Right cardiac atrium (tissue), 5 donors: ENCODE measurements around the gene NIP7. TPM values are rescaled to one million over a fixed set of nuclear protein-coding genes. Genes with fewer than 3 reads are reported as not detected.

Experiments
- ATAC-seq, 2 donors: fragments of 200-7000 bp; cut with Tn5 transposase; one replicate each; pipeline versions ENCODE4 v1.8.0 to v1.9.1; 2020; ENCODE audit warnings: moderate library complexity in 2 of 2, mild to moderate bottlenecking in 1 of 2
- DNase-seq, 3 donors: peaks; one replicate each; pipeline ENCODE4 v3.0.0-alpha.2; 2020
- H3K27ac ChIP-seq: one replicate; pipeline ENCODE4 v1.5.1; 2013; ENCODE audit warnings: mild to moderate bottlenecking, low read length, control low read depth, moderate library complexity
- H3K27me3 ChIP-seq: one replicate; pipeline ENCODE4 v1.6.1; 2013; ENCODE audit not compliant: control insufficient read depth, insufficient read depth
- H3K4me1 ChIP-seq: one replicate; pipeline ENCODE4 v1.6.1; 2013; ENCODE audit warnings: low read length; ENCODE audit not compliant: control insufficient read depth, insufficient read depth
- H3K4me3 ChIP-seq: one replicate; pipeline ENCODE4 v1.5.1; 2013; ENCODE audit warnings: low read length, control low read depth
- H3K9me3 ChIP-seq: one replicate; pipeline ENCODE4 v1.6.1; 2013; ENCODE audit warnings: low read length; ENCODE audit not compliant: control insufficient read depth
- WGBS: extraction: QIAGEN DNeasy Blood & Tissue Kit; methylation state at CpG from one replicate; pipeline ENCODE4 v1.1.7; 2013; 5-methylcytosine and 5-hydroxymethylcytosine counted together
- intact Hi-C, 4 donors: fragments of 100-400 bp; cut with DNase I; formaldehyde crosslinking; loops; one replicate each; pipeline versions ENCODE4 v1.11.0 to v1.14.0; 2022 to 2023
- polyA plus RNA-seq: library from polyadenylated mRNA; stranded (reverse); fragments of 200-250 nt; gene quantifications from one replicate; pipeline ENCODE4 v1.2.3, GENCODE V29; 2013
- total RNA-seq, 4 donors: library from RNA; stranded (reverse); fragmentation: NEBNext Ultra II Directional; extraction: Animal tissue kit (Norgen Biotek cat#: 25700); gene quantifications; one replicate each; pipeline ENCODE4 v1.2.1, GENCODE V29; 2021
- donor health status: healthy with polysubstance abuse.
- donor health status: DM: no; HTN: yes; CAD: no.
- donor health status: DM: no; HTN: no; CAD: no.
- donor health status: DM: no; HTN: yes; CAD: no; lungs with severe emphysema.
- donor health status: DM: yes; HTN: yes; CAD: no.

NIP7 gene
- total and polyA plus RNA-seq, 5 donors, result 6.2 to 14.8 (median 8.6) TPM

DNA sequence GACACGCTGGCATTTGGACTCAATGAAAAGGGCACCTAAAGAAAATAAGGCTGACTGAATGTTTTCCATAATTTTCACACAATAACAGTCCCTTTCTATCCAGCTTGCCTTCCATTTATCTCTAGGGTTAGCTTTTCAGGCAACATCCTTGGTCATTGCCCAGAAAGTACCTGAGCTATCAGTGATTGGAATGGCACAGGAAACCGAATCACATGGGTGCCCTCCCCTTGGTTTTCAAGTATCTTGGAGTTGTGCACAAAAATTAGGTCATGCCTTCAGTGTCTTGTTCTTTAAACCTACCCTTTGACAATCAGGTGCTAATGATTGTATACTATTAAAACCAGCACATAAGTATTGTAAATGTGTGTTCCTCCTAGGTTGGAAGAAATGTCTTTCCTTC lies 31.7 kb upstream of the NIP7 start:
- no peaks in the 10 kb centered on the region for H3K27me3 ChIP-seq
- ATAC-seq, result no peak

GRCh38 chr16:69309316-69309715 lies 30.3 kb upstream of the NIP7 start:
- no peak overlapping the region for H3K27ac ChIP-seq
- no peaks in the 10 kb centered on the region for H3K4me1 ChIP-seq
- no peak for DNase-seq
- H3K4me3 ChIP-seq, result no peak overlapping the region
- 84% methylated on average over 12 of the region's 12 CpGs for WGBS
- no peaks in the 10 kb centered on the region for H3K27me3 ChIP-seq
- no peak for ATAC-seq
- no peaks in the 10 kb centered on the region for H3K9me3 ChIP-seq
- intact Hi-C loops, result no loop called here

More for the DNA sequence above, 31.7 kb upstream of the NIP7 start:
- 89% methylated on average over 2 of the region's 2 CpGs for WGBS
- Histone ChIP-seq H3K27ac (no peak overlapping the region), H3K4me1 (no peaks in the 10 kb centered on the region), H3K9me3 (no peaks in the 10 kb centered on the region), H3K4me3 (no peak overlapping the region)
- intact Hi-C loops, result no loop called here
- DNase-seq, result no peak

- 9% methylated on average over 70 of the region's 70 CpGs for WGBS
- peak within 1 kb of the TSS; percentile 80 for H3K27ac ChIP-seq
- peak; percentile 95 to 99 (median 98) for DNase-seq
- intact Hi-C loops, result no loop called here
- no peaks in the 10 kb centered on the region for H3K27me3 ChIP-seq
- H3K4me1 ChIP-seq, result no peaks in the 10 kb centered on the region
- peak within 1 kb of the TSS; percentile 70 for H3K4me3 ChIP-seq
- ATAC-seq, result peak; percentile 96 to 97
- no peaks in the 10 kb centered on the region for H3K9me3 ChIP-seq
Observed at GRCh38 chr16:69310653-69311532, 28.7 kb upstream of the NIP7 start, which contains the start of gene VPS4A. VPS4A (plus strand) TSS chr16:69311350; CDS start chr16:69311512, 162 bp downstream.

- intact Hi-C loops, result no loop called here
- peak overlapping the region; percentile 70 for H3K4me3 ChIP-seq
- H3K9me3 ChIP-seq, result no peaks in the 10 kb centered on the region
- 2% methylated on average over 59 of the region's 59 CpGs for WGBS
- H3K4me1 ChIP-seq, result no peaks in the 10 kb centered on the region
- H3K27me3 ChIP-seq, result no peaks in the 10 kb centered on the region
- peak overlapping the region; percentile 80 for H3K27ac ChIP-seq
- DNase-seq, result peak in 1 of 3 donors; percentile 46
- ATAC-seq, result peak; percentile 49 to 52
Observed at GRCh38 chr16:69311533-69312387, 27.8 kb upstream of the NIP7 start.

DNA sequence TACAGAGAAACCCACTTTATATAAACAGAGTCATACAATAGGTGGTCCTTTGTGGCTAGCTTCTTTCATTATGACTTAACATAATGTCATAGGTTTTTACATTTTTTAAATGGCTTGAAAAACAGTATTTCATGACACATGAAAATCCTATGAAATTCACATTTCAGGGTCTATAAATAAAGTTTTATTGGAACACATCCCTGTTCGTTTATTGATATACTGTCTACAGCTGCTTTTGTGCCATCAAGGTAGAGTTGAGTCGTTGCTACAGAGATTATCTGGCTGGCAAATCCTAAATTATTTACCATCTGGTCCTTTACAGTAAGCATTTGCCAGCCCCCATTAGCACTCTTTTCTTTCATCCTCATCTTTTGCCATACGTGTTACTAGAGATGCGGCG lies 26.1 kb upstream of the NIP7 start:
- Histone ChIP-seq H3K4me1 (no peaks in the 10 kb centered on the region), H3K27ac (no peak overlapping the region), H3K27me3 (no peaks in the 10 kb centered on the region), H3K9me3 (no peaks in the 10 kb centered on the region), H3K4me3 (no peak overlapping the region)
- ATAC-seq, result no peak
- DNase-seq, result no peak
- intact Hi-C loops, result no loop called here
- WGBS, result 94% methylated on average over 5 of the region's 5 CpGs

DNA sequence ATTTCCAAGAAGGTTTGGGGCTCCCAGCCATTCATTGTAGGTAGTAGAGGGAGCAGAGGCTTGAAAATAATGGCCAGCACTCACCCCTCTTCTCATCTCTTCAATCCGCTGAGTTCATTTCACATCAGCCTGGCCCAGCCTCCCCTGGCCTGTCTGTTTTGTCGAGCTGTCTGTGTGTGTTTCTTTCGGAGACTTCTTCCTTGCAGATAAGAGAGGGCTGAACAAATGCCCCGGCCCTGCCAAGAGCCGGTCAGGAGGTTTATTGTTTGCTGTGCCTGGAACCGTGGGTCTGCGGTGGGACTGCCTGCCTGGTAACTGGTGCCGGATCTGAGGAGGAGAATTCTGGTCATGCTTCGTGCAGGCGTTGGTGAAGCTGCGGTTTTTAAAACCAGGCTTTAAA lies 25.0 kb upstream of the NIP7 start:
- ATAC-seq (no peak), DNase-seq (peak in 2 of 3 donors; percentile 43 to 73)
- H3K9me3 ChIP-seq, result no peaks in the 10 kb centered on the region
- no peak overlapping the region for H3K27ac ChIP-seq
- H3K4me1 ChIP-seq, result no peaks in the 10 kb centered on the region
- intact Hi-C loops, result no loop called here
- WGBS, result 68% methylated on average over 11 of the region's 11 CpGs
- H3K4me3 ChIP-seq, result no peak overlapping the region
- no peaks in the 10 kb centered on the region for H3K27me3 ChIP-seq

- ATAC-seq (no peak), DNase-seq (peak in 1 of 3 donors; percentile 37)
- Histone ChIP-seq H3K27me3 (no peaks in the 10 kb centered on the region), H3K4me3 (no peak overlapping the region), H3K4me1 (no peaks in the 10 kb centered on the region), H3K27ac (no peak overlapping the region), H3K9me3 (no peaks in the 10 kb centered on the region)
- 84% methylated on average over 30 of the region's 30 CpGs for WGBS
- intact Hi-C loops, result no loop called here
Observed at GRCh38 chr16:69315486-69316311, 23.9 kb upstream of the NIP7 start.

DNA sequence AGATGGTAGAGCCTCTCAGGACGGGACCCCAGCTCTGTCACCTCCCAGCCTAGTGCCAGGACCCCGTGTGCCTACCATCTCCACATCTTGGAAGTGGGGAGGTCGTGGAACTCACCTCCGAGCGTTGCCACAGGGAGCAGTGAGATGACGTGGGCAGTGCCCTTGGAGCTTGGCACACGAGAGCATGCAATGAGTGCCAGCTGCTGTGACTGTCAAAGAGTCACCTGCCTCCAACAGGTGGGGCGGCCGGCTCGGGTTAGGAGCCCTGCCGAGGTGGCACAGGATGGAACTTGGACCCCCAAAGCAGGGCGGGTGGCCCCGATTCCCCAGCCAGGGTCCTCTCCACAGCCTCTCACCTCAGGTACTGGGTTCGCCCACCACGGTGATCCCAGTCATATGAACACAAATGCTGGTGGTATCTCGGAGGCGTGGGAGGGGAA lies 23.0 kb upstream of the NIP7 start:
- no peak for ATAC-seq
- DNase-seq, result peak in 1 of 3 donors; percentile 39
- no peak overlapping the region for H3K4me3 ChIP-seq
- intact Hi-C loops, result no loop called here
- WGBS, result 92% methylated on average over 17 of the region's 17 CpGs
- no peaks in the 10 kb centered on the region for H3K27me3 ChIP-seq
- no peak overlapping the region for H3K27ac ChIP-seq
- no peaks in the 10 kb centered on the region for H3K4me1 ChIP-seq
- H3K9me3 ChIP-seq, result no peaks in the 10 kb centered on the region

DNA sequence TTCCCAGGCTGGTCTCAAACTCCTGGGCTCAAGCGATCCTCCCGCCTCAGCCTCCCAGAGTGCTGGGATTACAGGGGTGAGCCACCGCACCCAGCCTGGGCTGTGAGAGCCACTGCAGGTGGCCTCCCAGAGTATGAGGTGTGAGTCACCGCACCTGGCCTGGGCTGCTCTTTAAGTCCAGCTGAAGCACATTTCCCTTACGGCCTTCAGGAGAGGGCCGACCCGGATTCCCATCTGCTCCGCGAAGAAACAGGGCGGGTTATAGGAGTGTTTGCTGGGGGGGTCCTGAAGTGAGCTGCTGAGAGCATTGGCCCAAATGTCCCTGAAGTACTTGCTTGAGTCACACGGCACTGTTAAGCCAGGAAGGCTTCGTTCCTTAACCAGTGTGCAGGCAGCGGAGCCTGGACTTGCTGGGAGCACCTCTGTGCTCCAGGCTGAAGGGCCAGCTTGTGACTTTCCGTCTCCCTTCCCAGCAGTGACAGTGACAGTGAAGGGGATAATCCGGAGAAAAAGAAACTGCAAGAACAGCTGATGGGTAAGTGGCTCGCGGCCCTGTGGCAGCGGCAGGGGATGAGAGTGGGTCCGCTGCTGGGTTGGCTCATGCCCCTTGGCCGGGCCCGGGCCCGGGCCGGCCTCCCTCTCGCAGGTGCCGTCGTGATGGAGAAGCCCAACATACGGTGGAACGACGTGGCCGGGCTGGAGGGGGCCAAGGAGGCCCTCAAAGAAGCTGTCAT lies 21.2 kb upstream of the NIP7 start:
- no peak overlapping the region for H3K27ac ChIP-seq
- DNase-seq, result peak in 1 of 3 donors; percentile 47
- no peaks in the 10 kb centered on the region for H3K9me3 ChIP-seq
- intact Hi-C loops, result no loop called here
- no peaks in the 10 kb centered on the region for H3K27me3 ChIP-seq
- no peaks in the 10 kb centered on the region for H3K4me1 ChIP-seq
- 95% methylated on average over 30 of the region's 30 CpGs for WGBS
- no peak overlapping the region for H3K4me3 ChIP-seq
- no peak for ATAC-seq

DNA sequence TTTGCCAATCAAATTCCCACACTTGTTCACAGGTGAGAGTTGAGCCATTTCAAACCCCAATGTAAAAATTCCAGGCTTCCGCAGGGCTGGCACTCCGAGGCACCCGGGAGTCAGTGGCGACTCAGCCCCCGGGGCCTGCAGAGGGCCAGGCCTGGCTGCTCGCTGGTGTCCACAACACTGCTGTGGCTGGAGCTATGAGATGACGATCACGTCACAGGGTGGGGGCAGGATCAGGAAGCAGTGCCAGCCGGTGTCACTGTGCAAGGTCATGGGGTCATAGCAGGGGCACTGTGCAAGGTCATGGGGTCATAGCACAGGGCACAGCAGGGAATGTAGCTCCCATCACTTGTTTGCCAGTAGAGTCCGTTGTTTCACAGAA lies 20.7 kb upstream of the NIP7 start:
- H3K27me3 ChIP-seq, result no peaks in the 10 kb centered on the region
- intact Hi-C loops, result no loop called here
- 83% methylated on average over 10 of the region's 10 CpGs for WGBS
- no peak overlapping the region for H3K27ac ChIP-seq
- DNase-seq (peak in 1 of 3 donors; percentile 46), ATAC-seq (no peak)
- H3K9me3 ChIP-seq, result no peaks in the 10 kb centered on the region
- no peaks in the 10 kb centered on the region for H3K4me1 ChIP-seq
- H3K4me3 ChIP-seq, result no peak overlapping the region
